ENCODE measurements around the gene KLHL29.

The KLHL29 gene

DNA sequence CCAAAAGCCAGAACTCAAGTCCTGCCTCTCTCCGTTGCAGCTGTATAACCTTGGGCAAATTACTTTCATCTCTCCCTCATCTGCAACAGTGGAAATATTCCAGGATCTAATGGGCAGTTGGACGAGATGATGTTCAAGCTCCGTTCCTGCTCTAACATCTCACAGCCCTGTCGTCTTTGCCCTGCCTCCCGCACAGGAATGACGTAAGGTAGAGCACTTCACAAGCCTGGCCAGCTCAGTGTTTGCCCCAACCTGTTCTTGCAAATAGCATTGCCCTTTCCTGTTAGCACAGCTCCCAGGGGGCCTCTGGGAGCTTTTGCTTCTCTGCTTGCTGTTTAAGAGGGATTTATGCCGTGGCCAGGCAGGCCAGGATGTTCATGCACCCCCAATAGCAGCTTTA is 107.9 kb downstream of the KLHL29 start:
- DNase-seq (ENCODE audit: insufficient read length) (no peak), FAIRE-seq (no peak)
- TF ChIP-seq POLR2AphosphoS5 (IDR thresholded peaks at IDR 0.05; ENCODE audit: low read depth, low read length) (no peak), TAF1 (IDR thresholded peaks at IDR 0.05; ENCODE audit: borderline replicate concordance, low read depth, low read length) (no peak), POLR2A (IDR thresholded peaks at IDR 0.05; ENCODE audit: low read depth, low read length) (no peak)

DNA sequence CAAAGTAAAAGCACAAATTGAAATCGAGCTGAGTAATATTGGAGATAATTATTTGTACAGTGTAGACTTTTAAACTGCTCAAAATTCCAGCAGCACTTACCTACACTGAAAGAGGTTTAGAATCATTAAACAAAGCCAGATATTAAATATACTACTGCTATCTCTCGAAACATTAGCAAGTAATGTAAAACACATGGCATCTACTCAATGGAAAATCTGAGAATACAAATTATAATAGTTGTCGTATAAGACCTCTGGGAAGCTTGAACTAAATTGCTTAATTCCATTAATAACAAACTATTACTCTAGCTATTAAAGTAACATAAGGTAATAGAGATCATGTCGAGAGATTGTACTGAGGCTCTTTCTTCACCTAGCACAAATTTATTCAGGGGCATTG is 108.9 kb downstream of the KLHL29 start:
- TF ChIP-seq TAF1 (IDR thresholded peaks at IDR 0.05; ENCODE audit: borderline replicate concordance, low read depth, low read length) (no peak), POLR2A (IDR thresholded peaks at IDR 0.05; ENCODE audit: low read depth, low read length) (no peak), POLR2AphosphoS5 (IDR thresholded peaks at IDR 0.05; ENCODE audit: low read depth, low read length) (no peak)
- DNase-seq (ENCODE audit: insufficient read length) (no peak), FAIRE-seq (no peak)

DNA sequence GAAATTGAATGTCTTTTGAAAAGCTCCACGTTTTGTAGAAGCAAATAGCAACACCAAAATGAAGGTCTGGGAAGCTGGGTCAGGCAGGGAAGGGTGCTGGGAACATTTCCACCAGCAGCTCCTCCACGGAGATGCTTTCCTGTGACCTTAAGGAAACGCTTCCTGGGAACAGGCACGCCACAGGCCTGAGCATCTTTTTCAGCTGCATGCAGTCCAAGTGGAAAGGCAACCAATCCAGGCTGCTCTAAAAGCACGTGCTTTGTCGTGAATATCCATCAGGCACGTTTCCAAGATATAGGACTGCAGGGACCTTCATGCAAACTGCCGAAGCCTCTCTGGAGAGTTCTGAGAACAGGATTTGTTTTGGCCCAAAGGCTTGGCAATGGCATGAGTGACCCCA is 109.3 kb downstream of the KLHL29 start:
- TF ChIP-seq POLR2A (IDR thresholded peaks at IDR 0.05; ENCODE audit: low read depth, low read length) (no peak), TAF1 (IDR thresholded peaks at IDR 0.05; ENCODE audit: borderline replicate concordance, low read depth, low read length) (no peak), POLR2AphosphoS5 (IDR thresholded peaks at IDR 0.05; ENCODE audit: low read depth, low read length) (no peak)
- DNase-seq (ENCODE audit: insufficient read length) (no peak), FAIRE-seq (no peak)

DNA sequence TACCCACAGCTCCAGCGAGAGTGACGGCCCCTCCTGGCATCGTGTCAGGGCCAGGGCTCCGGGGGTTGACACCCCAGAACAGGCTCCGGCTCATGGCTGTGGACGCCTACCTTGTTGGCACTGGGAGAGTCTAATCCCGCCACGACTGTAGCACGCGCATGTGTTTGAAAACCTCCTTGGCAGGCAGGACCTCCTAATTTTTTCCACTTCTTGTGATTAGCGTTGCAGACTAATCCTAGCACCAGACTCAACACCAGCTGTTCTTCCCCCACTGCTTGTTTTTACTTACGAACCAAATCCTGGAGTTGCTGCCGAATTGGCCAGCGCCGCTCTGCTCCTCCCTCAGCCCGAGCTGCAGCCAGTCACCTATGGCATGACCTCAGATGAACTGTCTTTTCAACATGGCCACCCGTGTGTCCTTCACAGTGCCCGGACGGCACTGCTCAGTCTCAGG is 110.7 kb downstream of the KLHL29 start:
- no peak for FAIRE-seq
- DNase-seq (ENCODE audit: insufficient read length), result no peak
- TF ChIP-seq POLR2A (IDR thresholded peaks at IDR 0.05; ENCODE audit: low read depth, low read length) (no peak), POLR2AphosphoS5 (IDR thresholded peaks at IDR 0.05; ENCODE audit: low read depth, low read length) (no peak)

DNA sequence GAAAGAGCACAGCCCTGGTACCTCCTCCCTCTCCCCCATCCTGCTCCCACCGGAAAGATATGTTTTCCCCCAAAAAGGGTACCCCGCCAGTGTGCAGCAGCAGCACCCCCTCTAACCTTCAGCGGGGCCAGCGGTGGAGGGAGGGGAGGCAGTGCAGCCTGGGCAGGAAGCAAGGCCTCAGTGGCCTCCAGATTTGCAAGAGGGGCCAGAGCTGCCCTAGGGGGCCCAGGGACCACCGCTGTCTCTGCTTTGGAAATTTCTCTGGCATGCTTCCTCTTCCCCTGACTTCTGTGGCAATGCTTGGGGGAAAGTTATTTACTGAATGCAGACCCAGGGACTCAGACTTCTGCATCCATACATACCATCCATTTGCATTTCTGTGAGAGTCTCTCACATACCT is 111.5 kb downstream of the KLHL29 start:
- FAIRE-seq (no peak), DNase-seq (ENCODE audit: insufficient read length) (no peak)
- no peak for TF ChIP-seq TAF1 (IDR thresholded peaks at IDR 0.05; ENCODE audit: borderline replicate concordance, low read depth, low read length)
- no peak for TF ChIP-seq POLR2A (IDR thresholded peaks at IDR 0.05; ENCODE audit: low read depth, low read length)
- no peak for TF ChIP-seq POLR2AphosphoS5 (IDR thresholded peaks at IDR 0.05; ENCODE audit: low read depth, low read length)

DNA sequence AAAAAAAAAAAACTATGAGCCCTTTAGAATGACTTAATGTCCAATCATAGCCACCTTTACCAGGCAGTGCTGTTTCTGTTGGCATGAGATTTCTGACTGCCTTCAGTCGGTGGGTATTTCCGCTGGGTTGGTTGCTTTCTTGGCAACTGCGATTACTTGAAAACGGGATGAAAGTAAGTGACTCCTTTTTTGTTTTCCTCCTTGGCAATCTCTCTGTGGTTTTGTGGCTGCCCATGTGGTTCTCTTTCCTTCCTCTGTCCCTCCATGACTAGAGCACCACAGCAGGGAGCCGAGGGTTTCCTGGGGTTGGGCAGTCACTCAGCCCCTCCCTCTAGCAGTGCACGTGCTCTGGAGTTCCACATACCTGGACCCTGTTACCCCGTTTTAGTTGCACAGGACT is 112.1 kb downstream of the KLHL29 start:
- no peak for TF ChIP-seq TAF1 (IDR thresholded peaks at IDR 0.05; ENCODE audit: borderline replicate concordance, low read depth, low read length)
- no peak for TF ChIP-seq POLR2AphosphoS5 (IDR thresholded peaks at IDR 0.05; ENCODE audit: low read depth, low read length)
- FAIRE-seq (peak; percentile 14), DNase-seq (ENCODE audit: insufficient read length) (no peak)

DNA sequence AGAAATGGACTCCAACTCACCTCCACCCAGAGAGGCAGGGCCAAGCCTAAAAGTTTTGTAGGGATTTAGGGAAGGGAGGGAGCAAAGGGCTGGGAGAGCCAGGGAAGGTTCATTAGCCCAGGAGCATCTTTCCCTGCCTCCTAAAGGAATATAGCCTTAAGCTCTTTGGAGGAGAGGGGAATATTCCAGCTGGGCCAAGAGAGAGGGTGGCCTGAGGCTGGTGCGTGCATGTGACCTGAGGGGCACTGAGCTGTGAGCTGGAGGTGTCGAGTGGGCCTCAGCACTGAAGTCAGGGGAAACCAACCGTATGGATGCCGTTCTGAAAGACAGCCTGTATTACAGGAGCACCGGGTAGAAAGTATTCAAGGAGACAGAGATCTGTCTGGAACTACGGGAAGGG is 112.6 kb downstream of the KLHL29 start:
- FAIRE-seq (no peak), DNase-seq (ENCODE audit: insufficient read length) (no peak)
- no peak for TF ChIP-seq POLR2AphosphoS5 (IDR thresholded peaks at IDR 0.05; ENCODE audit: low read depth, low read length)
- TF ChIP-seq POLR2A (IDR thresholded peaks at IDR 0.05; ENCODE audit: low read depth, low read length), result no peak
- TF ChIP-seq TAF1 (IDR thresholded peaks at IDR 0.05; ENCODE audit: borderline replicate concordance, low read depth, low read length), result no peak

DNA sequence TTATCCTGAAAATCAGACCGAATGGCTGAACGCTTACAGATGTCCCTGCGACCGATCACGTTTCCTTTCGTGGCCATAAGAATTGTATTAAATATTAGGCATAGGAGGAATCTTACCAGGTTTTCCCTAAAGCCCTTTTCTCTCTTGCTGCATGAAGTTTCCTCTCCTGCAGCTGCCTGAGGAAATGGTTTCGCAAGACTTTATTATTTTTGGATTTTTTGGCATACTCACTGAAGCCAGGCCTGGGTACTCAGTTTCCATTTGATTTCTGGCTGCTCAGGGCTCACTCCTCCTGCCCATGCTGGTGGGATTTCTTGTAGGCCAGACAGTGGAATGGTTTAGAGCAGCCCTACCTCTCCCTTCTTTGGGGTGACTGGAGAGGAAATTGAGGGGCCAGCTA is 114.0 kb downstream of the KLHL29 start:
- no peak for FAIRE-seq
- no peak for DNase-seq (ENCODE audit: insufficient read length)
- TF ChIP-seq TAF1 (IDR thresholded peaks at IDR 0.05; ENCODE audit: borderline replicate concordance, low read depth, low read length) (no peak), POLR2AphosphoS5 (IDR thresholded peaks at IDR 0.05; ENCODE audit: low read depth, low read length) (no peak), POLR2A (IDR thresholded peaks at IDR 0.05; ENCODE audit: low read depth, low read length) (no peak)

DNA sequence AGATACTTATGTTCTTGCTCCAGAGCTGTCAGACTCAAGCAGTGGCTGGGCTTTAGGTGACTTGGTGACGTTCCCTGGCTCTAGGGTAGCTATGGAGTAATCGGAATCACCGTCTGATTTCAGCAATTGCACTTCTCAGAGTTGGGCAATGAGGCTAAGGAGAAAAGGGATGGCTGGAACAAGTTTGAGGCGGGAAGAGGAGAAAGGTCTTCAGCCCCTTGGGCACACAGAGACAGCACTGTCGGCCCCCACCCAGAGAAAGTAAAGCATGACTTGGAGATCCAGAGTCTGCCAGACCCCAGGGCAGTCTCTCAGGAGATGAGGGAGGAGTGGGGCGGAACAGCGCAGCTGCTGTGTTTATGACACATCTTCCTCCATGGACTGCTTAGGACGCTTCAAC is 114.5 kb downstream of the KLHL29 start:
- FAIRE-seq (no peak), DNase-seq (ENCODE audit: insufficient read length) (no peak)
- TF ChIP-seq POLR2A (IDR thresholded peaks at IDR 0.05; ENCODE audit: low read depth, low read length), result no peak
- TF ChIP-seq TAF1 (IDR thresholded peaks at IDR 0.05; ENCODE audit: borderline replicate concordance, low read depth, low read length), result no peak
- no peak for TF ChIP-seq POLR2AphosphoS5 (IDR thresholded peaks at IDR 0.05; ENCODE audit: low read depth, low read length)

DNA sequence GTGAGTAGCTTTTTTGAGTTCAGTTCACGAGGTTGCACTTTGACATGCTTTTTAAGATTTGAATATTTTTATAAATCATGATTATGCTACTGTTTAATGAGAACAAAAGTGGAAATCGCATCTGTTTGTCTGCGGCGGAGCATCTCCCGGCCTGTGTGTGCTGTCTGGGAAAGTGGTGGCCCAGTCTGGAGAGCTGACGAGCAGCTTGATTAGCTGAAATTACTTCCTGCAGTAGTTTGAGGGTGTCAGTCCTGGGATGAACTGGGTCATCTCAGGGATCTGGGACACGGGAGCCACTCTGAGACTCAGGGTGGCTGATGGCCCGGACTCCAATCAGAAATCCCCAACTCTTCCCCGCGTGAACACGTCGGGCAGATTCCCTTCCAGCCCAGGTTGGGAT is 115.9 kb downstream of the KLHL29 start:
- DNase-seq (ENCODE audit: insufficient read length), result no peak
- TF ChIP-seq POLR2A (IDR thresholded peaks at IDR 0.05; ENCODE audit: low read depth, low read length) (no peak), POLR2AphosphoS5 (IDR thresholded peaks at IDR 0.05; ENCODE audit: low read depth, low read length) (no peak), TAF1 (IDR thresholded peaks at IDR 0.05; ENCODE audit: borderline replicate concordance, low read depth, low read length) (no peak)
- no peak for FAIRE-seq

DNA sequence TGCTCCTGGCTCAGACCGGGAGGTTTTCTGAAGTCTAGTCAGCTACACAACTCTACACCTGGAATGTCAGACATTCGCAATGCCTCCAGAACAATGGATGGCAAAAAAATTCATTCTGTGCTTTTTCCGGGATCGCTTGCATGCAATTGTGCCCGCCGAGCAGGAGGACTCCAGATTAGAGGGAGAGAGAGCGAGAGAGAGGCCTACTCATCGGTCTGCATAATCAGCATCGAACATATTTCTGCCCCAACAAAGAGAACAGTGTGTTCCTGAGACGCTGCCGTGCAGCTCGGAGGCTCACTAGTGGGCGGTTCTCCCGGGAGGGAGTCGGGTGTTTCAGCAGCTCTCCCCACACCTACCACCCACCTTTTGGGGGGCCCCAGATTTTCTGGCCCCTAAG is 117.1 kb downstream of the KLHL29 start:
- TF ChIP-seq POLR2A (IDR thresholded peaks at IDR 0.05; ENCODE audit: low read depth, low read length) (no peak), TAF1 (IDR thresholded peaks at IDR 0.05; ENCODE audit: borderline replicate concordance, low read depth, low read length) (no peak), POLR2AphosphoS5 (IDR thresholded peaks at IDR 0.05; ENCODE audit: low read depth, low read length) (no peak)
- no peak for DNase-seq (ENCODE audit: insufficient read length)
- no peak for FAIRE-seq

DNA sequence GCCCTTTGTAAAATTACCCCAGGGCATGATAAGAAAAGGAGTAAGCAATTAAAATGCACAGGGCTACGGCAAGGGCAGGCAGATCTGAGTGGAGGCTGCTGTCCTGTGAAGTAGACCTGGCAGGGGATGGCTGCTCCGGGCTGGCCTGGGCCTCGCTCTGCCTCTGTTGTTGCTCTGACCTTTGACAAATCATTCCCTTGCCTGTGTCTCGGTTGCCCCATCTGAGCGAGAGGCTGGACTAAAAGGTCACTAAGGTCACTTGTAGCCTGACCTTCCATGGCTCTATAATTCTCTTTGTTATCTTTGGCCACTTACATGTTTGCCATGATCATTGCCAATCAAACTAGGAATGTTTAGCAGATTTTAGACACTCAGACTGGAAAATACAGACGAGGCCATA is 118.1 kb downstream of the KLHL29 start:
- no peak for DNase-seq (ENCODE audit: insufficient read length)
- TF ChIP-seq POLR2AphosphoS5 (IDR thresholded peaks at IDR 0.05; ENCODE audit: low read depth, low read length) (no peak), POLR2A (IDR thresholded peaks at IDR 0.05; ENCODE audit: low read depth, low read length) (no peak), TAF1 (IDR thresholded peaks at IDR 0.05; ENCODE audit: borderline replicate concordance, low read depth, low read length) (no peak)
- FAIRE-seq, result no peak

DNA sequence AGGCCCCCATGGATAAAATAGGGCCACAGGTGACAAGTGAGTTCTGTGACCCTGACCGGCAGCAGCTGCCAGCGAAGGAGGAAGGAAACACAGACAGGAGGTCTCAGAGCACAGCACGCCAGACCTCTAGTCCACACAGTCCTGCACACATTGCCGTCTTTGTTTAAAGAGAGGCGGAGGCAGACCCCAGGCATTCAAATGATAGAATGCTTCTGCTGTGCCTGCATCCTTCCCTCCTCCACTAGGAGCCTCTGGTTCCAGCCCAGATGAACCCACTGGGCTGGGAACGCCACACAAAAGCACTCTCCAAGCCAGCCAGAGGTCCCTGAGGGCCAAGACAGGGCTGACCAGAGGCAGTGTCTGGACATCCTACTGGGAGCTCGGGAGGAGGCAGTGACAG is 118.7 kb downstream of the KLHL29 start:
- no peak for DNase-seq (ENCODE audit: insufficient read length)
- no peak for TF ChIP-seq POLR2AphosphoS5 (IDR thresholded peaks at IDR 0.05; ENCODE audit: low read depth, low read length)
- TF ChIP-seq TAF1 (IDR thresholded peaks at IDR 0.05; ENCODE audit: borderline replicate concordance, low read depth, low read length), result no peak
- TF ChIP-seq POLR2A (IDR thresholded peaks at IDR 0.05; ENCODE audit: low read depth, low read length), result no peak
- no peak for FAIRE-seq
